Left ventricle myocardium superior (tissue), 1 donor: Measurements from ENCODE around the gene CNTRL. TPM values are rescaled to one million over a fixed set of nuclear protein-coding genes. Genes with fewer than 3 reads are reported as not detected.
A peak's percentile ranks its signal among the peaks of the same experiment; 100 is the strongest.
"Not testable (repeated sequence)": the region's sequence is repeated elsewhere in the genome, so short reads cannot be mapped to it uniquely, and the experiment has no call there.

Source experiments
- ATAC-seq: fragments of 200-7000 bp; cut with Tn5 transposase; one replicate; pipeline ENCODE4 v1.9.1; 2020; ENCODE audit warnings: mild to moderate bottlenecking, moderate library complexity
- DNase-seq: peaks from one replicate; pipeline ENCODE4 v3.0.0-alpha.2; 2020
- intact Hi-C: fragments of 100-400 bp; cut with micrococcal nuclease; formaldehyde crosslinking; loops from one replicate; pipeline ENCODE4 v1.11.0; 2022
- long read RNA-seq: library from polyadenylated mRNA; unstranded; transcript quantifications from one replicate; pipeline ENCODE4 v2.0.0, GENCODE V29; 2021
- total RNA-seq: library from RNA; stranded (reverse); fragmentation: NEBNext Ultra II Directional; extraction: Animal tissue kit (Norgen Biotek cat#: 25700); gene quantifications from one replicate; pipeline ENCODE4 v1.2.1, GENCODE V29; 2021
- donor health status: DM: no; HTN: yes; CAD: no; lungs with severe emphysema.

The CNTRL gene
- total RNA-seq = 4.2 TPM
- long read RNA-seq, partial matches to known transcripts = 2 of 3 reads
- long read RNA-seq, other reads (novel, unspliced or antisense) = 1 of 3 reads

- DNase-seq (peak; percentile 93), ATAC-seq (peak; percentile 94)
- intact Hi-C loops = no loop called here
These were observed at the start of gene CNTRL for GRCh38 chr9:121074370-121075250. CNTRL (plus strand) TSS chr9:121074955; CDS start chr9:121088327, 13,372 bp downstream.

- ATAC-seq (no peak), DNase-seq (no peak)
- intact Hi-C loops = no loop called here
These were observed 48.5 kb upstream of the CNTRL start for GRCh38 chr9:121026260-121026691.

- intact Hi-C loops = no loop called here
- no peak for DNase-seq
- no peak for ATAC-seq
These were observed 48.0 kb upstream of the CNTRL start for GRCh38 chr9:121026768-121027167.

- DNase-seq, ATAC-seq, intact Hi-C loops: not testable (repeated sequence)
These were observed 46.5 kb upstream of the CNTRL start for GRCh38 chr9:121028285-121028684.

- DNase-seq (no peak), ATAC-seq (no peak)
- intact Hi-C loops = no loop called here
These were observed 45.3 kb upstream of the CNTRL start for GRCh38 chr9:121029469-121029868.

GRCh38 chr9:121034529-121034928, 40.2 kb upstream of the CNTRL start:
- ATAC-seq = no peak
- intact Hi-C loops = no loop called here

GRCh38 chr9:121035717-121036116, 39.0 kb upstream of the CNTRL start:
- ATAC-seq, DNase-seq, intact Hi-C loops: not testable (repeated sequence)

More at GRCh38 chr9:121034529-121034928, 40.2 kb upstream of the CNTRL start:
- no peak for DNase-seq

- no peak for DNase-seq
- no peak for ATAC-seq
- intact Hi-C loops = no loop called here
These were observed 36.4 kb upstream of the CNTRL start for GRCh38 chr9:121038362-121038761.

GRCh38 chr9:121038804-121039203, 36.0 kb upstream of the CNTRL start:
- no peak for ATAC-seq
- intact Hi-C loops = no loop called here
- no peak for DNase-seq

GRCh38 chr9:121048175-121048574, 26.6 kb upstream of the CNTRL start:
- intact Hi-C loops = no loop called here
- DNase-seq (no peak), ATAC-seq (no peak)

- intact Hi-C loops = no loop called here
- DNase-seq (no peak), ATAC-seq (no peak)
These were observed 26.1 kb upstream of the CNTRL start for GRCh38 chr9:121048618-121049017.

GRCh38 chr9:121050128-121050988, 24.4 kb upstream of the CNTRL start, which contains the start of gene C5:
C5 (minus strand) TSS chr9:121050275; CDS start chr9:121050246, 29 bp downstream.
- intact Hi-C loops = no loop called here
- no peak for DNase-seq
- no peak for ATAC-seq

- intact Hi-C loops = no loop called here
- no peak for DNase-seq
- no peak for ATAC-seq
These were observed 21.2 kb upstream of the CNTRL start for GRCh38 chr9:121053544-121053943.

- intact Hi-C loops = loop anchor here (5.0 kb wide), 2 partner anchors 73 to 298 kb away; no protein-coding TSS in a partner anchor
- DNase-seq (no peak), ATAC-seq (no peak)
These were observed 19.1 kb upstream of the CNTRL start for GRCh38 chr9:121055642-121056143.

GRCh38 chr9:121057821-121058220, 16.9 kb upstream of the CNTRL start:
- DNase-seq = no peak
- ATAC-seq = no peak
- intact Hi-C loops = loop anchor here (5.0 kb wide), 2 partner anchors 76 to 301 kb away; no protein-coding TSS in a partner anchor

- no peak for ATAC-seq
- intact Hi-C loops = loop anchor here (5.0 kb wide), 2 partner anchors 77 to 302 kb away; no protein-coding TSS in a partner anchor
- no peak for DNase-seq
These were observed 15.2 kb upstream of the CNTRL start for GRCh38 chr9:121059513-121059912.

- no peak for DNase-seq
- peak; percentile 44 for ATAC-seq
- intact Hi-C loops = loop anchor here (5.0 kb wide), 2 partner anchors 78 to 303 kb away; no protein-coding TSS in a partner anchor
These were observed 14.6 kb upstream of the CNTRL start for GRCh38 chr9:121059998-121060636.

- intact Hi-C loops = no loop called here
- no peak for DNase-seq
- no peak for ATAC-seq
These were observed 7.9 kb upstream of the CNTRL start for GRCh38 chr9:121066850-121067249.

GRCh38 chr9:121067640-121068039, 7.1 kb upstream of the CNTRL start:
- intact Hi-C loops = no loop called here
- DNase-seq (no peak), ATAC-seq (no peak)
